HepG2 (cell line): ENCODE measurements around the gene PGRMC1. TPM values are rescaled to one million over a fixed set of nuclear protein-coding genes. Genes with fewer than 3 reads are reported as not detected.
"Not testable (repeated sequence)": the region's sequence is repeated elsewhere in the genome, so short reads cannot be mapped to it uniquely, and the experiment has no call there.

Experiments used
- ATAC-seq: fragments of 200-7000 bp; cut with Tn5 transposase; 3 replicates; pipeline ENCODE4 v1.9.1; 2020; ENCODE audit warnings: mild to moderate bottlenecking, moderate library complexity
- BruUV-seq: library from RNA; stranded (reverse); fragments of 400-500 nt; replicated peaks from 2 replicates; lab custom pipeline; 2021; lab: Mats Ljungman, UMichigan
- CTCF ChIA-PET: fragments of 300-600 bp; formaldehyde crosslinking; extraction: SDS; loops from one replicate; lab custom pipeline; 2021; ENCODE audit warnings: low total read pairs, inconsistent platforms, low intra/inter-chr PET ratio; lab: Yijun Ruan, JAX
- POLR2A ChIA-PET: fragments of 350-600 bp; sonication (Branson Sonifier 250); formaldehyde crosslinking; loops from one replicate; lab custom pipeline; 2020; ENCODE audit warnings: antibody characterized with exemption, inconsistent platforms; lab: Yijun Ruan, JAX
- DNase-seq: peaks from one replicate; pipeline ENCODE4 v3.0.0-alpha.2; 2015; ENCODE audit warnings: low spot score
- FAIRE-seq: peaks from 3 replicates; lab custom pipeline; 2011; peaks lifted over from hg19 to GRCh38; lab: Jason Lieb, UNC
- H2AFZ ChIP-seq: one replicate; pipeline ENCODE4 v1.6.1; 2011; ENCODE audit warnings: low read length, inconsistent platforms
- H3K27ac ChIP-seq: fragments of 300-600 bp; 3 replicates; pipeline ENCODE4 v1.8.0; 2011; ENCODE audit warnings: mixed run types, mild to moderate bottlenecking, mixed read lengths, low read length, inconsistent platforms; ENCODE audit not compliant: insufficient read depth; ENCODE audit errors: extremely low read length
- H3K27me3 ChIP-seq, 2 experiments: fragments of 200-600 bp in 1 of 2; 2 replicates in 1 of 2; 3 replicates in 1 of 2; pipeline versions ENCODE4 v1.6.0 to v1.8.0; 2011; ENCODE audit warnings: low read length in 2 of 2, mild to moderate bottlenecking in 2 of 2, moderate library complexity in 2 of 2, inconsistent platforms in 1 of 2; ENCODE audit not compliant: insufficient read depth in 2 of 2, control insufficient read depth in 1 of 2
- H3K36me3 ChIP-seq, 2 experiments: fragments of 200-600 bp in 1 of 2; replicated peaks in 1 of 2; 2 replicates in 1 of 2; 3 replicates in 1 of 2; pipeline versions ENCODE4 v1.5.1 to v1.8.0; 2011; ENCODE audit warnings: low read length in 2 of 2, inconsistent platforms in 1 of 2; ENCODE audit not compliant: insufficient read depth in 2 of 2, control insufficient read depth in 1 of 2
- H3K4me1 ChIP-seq: 2 replicates; pipeline ENCODE4 v1.5.1; 2012; ENCODE audit warnings: low read length, inconsistent platforms; ENCODE audit not compliant: insufficient read depth
- H3K4me2 ChIP-seq: 2 replicates; pipeline ENCODE4 v1.6.0; 2011; ENCODE audit warnings: low read depth, low read length, inconsistent platforms
- H3K4me3 ChIP-seq, 3 experiments: fragments of 200-600 bp in 1 of 3; sonication (generic), shearing (Covaris generic) in 1 of 3; replicated peaks in 1 of 3; 2 replicates each; pipeline ENCODE4 v1.5.1; 2011 to 2016; ENCODE audit warnings: low read length in 3 of 3, inconsistent platforms in 2 of 3, low read depth in 2 of 3, mild to moderate bottlenecking in 2 of 3, control low read depth in 1 of 3, mixed read lengths in 1 of 3; ENCODE audit not compliant: insufficient read depth in 1 of 3
- H3K79me2 ChIP-seq: one replicate; pipeline ENCODE4 v1.6.1; 2011; ENCODE audit warnings: low read length, inconsistent platforms; ENCODE audit not compliant: insufficient read depth
- H3K9ac ChIP-seq: 2 replicates; pipeline ENCODE4 v1.6.0; 2011; ENCODE audit warnings: mild to moderate bottlenecking, low read depth, low read length, inconsistent platforms; ENCODE audit not compliant: insufficient read depth
- H3K9me3 ChIP-seq: 2 replicates; pipeline ENCODE4 v1.5.1; 2012; ENCODE audit warnings: mild to moderate bottlenecking, low read length
- H4K20me1 ChIP-seq: 2 replicates; pipeline ENCODE4 v1.6.0; 2011; ENCODE audit warnings: inconsistent platforms, mild to moderate bottlenecking, low read length, moderate library complexity; ENCODE audit not compliant: insufficient read depth
- ATF7-NPFF ChIP-seq: sonication (generic); formaldehyde crosslinking; IDR thresholded peaks from 2 replicates; pipeline ENCODE4 v1.8.1; 2023; ENCODE audit warnings: mild to moderate bottlenecking, low read depth, missing genetic modification reagents, moderate library complexity
- FOSL1 ChIP-seq: sonication (generic); formaldehyde crosslinking; IDR thresholded peaks from 2 replicates; pipeline ENCODE4 v1.9.0; 2021; ENCODE audit warnings: missing genetic modification reagents, borderline replicate concordance
- HBP1 ChIP-seq: IDR thresholded peaks from 2 replicates; pipeline ENCODE4 v1.6.1; 2016; ENCODE audit warnings: low read depth, control low read depth
- KDM6A ChIP-seq: IDR thresholded peaks from 2 replicates; pipeline ENCODE4 v1.6.1; 2016; ENCODE audit warnings: low read depth
- RNF2 ChIP-seq: fragments of 450-650 bp; conservative IDR thresholded peaks from 2 replicates; pipeline ENCODE4 v1.6.1; 2016; ENCODE audit warnings: low read depth
- TBL1XR1 ChIP-seq: fragments of 150-350 bp; IDR thresholded peaks from 2 replicates; pipeline ENCODE4 v1.6.1; 2014; ENCODE audit warnings: borderline replicate concordance, low read length; ENCODE audit not compliant: partially characterized antibody
- YEATS4 ChIP-seq: sonication (generic); formaldehyde crosslinking; IDR thresholded peaks from 2 replicates; pipeline ENCODE4 v1.4.0; 2020; ENCODE audit warnings: missing genetic modification reagents, borderline replicate concordance
- ZNF276 ChIP-seq: sonication (generic); formaldehyde crosslinking; IDR thresholded peaks from 2 replicates; pipeline ENCODE4 v1.4.0; 2020; ENCODE audit warnings: mild to moderate bottlenecking, low read depth, missing genetic modification reagents
- ZNF318 ChIP-seq: sonication (generic); formaldehyde crosslinking; IDR thresholded peaks from 2 replicates; pipeline ENCODE4 v1.4.0; 2020; ENCODE audit warnings: mild to moderate bottlenecking, missing genetic modification reagents
- WGBS: methylation state at CpG from one replicate; pipeline ENCODE4 v1.1.6; 2017; ENCODE audit warnings: low lambda C conversion rate; 5-methylcytosine and 5-hydroxymethylcytosine counted together
- in situ Hi-C: cut with HindIII; loops from 2 replicates; pipeline ENCODE4 v1.10.0; 2017; ENCODE audit warnings: low pct_unique_long_range_greater_than_20kb; ENCODE audit not compliant: extremely low pct_ligation_motif_present
- intact Hi-C: fragments of 100-400 bp; cut with micrococcal nuclease; formaldehyde crosslinking; loops from one replicate; pipeline ENCODE4 v1.10.0; 2022; ENCODE audit not compliant: unreplicated experiment
- polyA plus RNA-seq, 8 experiments: library from polyadenylated mRNA; depleted of rRNA in 3 of 8; stranded (reverse) in 7 of 8; unstranded in 1 of 8; fragments of >200 nt; fragmentation: Illumina TruSeq in 4 of 8; extraction: Trizol in 4 of 8; gene quantifications; 2 replicates each; pipeline versions ENCODE4 v1.2.1 to v1.2.3, GENCODE V29; 2011 to 2016; ENCODE audit warnings: low read depth in 4 of 8, missing spikeins in 1 of 8, mixed read lengths in 1 of 8; ENCODE audit not compliant: insufficient read depth in 1 of 8
- total RNA-seq, 5 experiments: library from RNA; depleted of rRNA; stranded (reverse); fragments of >200 nt; fragmentation: Illumina TruSeq; extraction: Trizol; gene quantifications; 2 replicates each; pipeline ENCODE4 v1.2.3, GENCODE V29; 2016; ENCODE audit warnings: low read depth in 1 of 5

The PGRMC1 gene
- total and polyA plus RNA-seq, 2 of the 13 experiments (the other 11 are each of a cell fraction or from before 2014, with no cell fraction given), result 44.7 to 124 TPM

- TF ChIP-seq ZNF318 (CRISPR knock-in tag) (no peak), ZNF276 (no peak), YEATS4 (CRISPR knock-in tag) (no peak), FOSL1 (CRISPR knock-in tag) (no peak), ATF7-NPFF (CRISPR knock-in tag) (no peak), TBL1XR1 (no peak), RNF2 (no peak), HBP1 (no peak), KDM6A (no peak)
- TF ChIP-seq, all 625 proteins: peak for 0
Measured at GRCh38 chrX:119290476-119290875, 54.4 kb downstream of the PGRMC1 start (continued).

GRCh38 chrX:119291246-119291645 is 55.2 kb downstream of the PGRMC1 start:
- BruUV-seq, ATAC-seq, H3K9me3 ChIP-seq, H4K20me1 ChIP-seq, H3K4me1 ChIP-seq, in situ Hi-C loops, CTCF ChIA-PET, FAIRE-seq, H3K4me3 ChIP-seq, POLR2A ChIA-PET, DNase-seq, H3K9ac ChIP-seq, H3K79me2 ChIP-seq, H2AFZ ChIP-seq, H3K27me3 ChIP-seq, H3K4me2 ChIP-seq, H3K27ac ChIP-seq, intact Hi-C loops, H3K36me3 ChIP-seq: not testable (repeated sequence)
- 0% methylated on average over 1 of the region's 2 CpGs for WGBS
